Amygdala (tissue), 56 donors: ENCODE data around the gene TAGLN.

Source experiments
- DNase-seq, 56 donors: peaks; one replicate each; lab custom pipeline; 2025; lab: John Stamatoyannopoulos, UW

The TAGLN gene

GRCh38 chr11:117212697-117213355 is 13.7 kb downstream of the TAGLN start:
- no peak for DNase-seq

- DNase-seq: no peak
Observed at GRCh38 chr11:117214404-117215110, 15.4 kb downstream of the TAGLN start.

- DNase-seq: no peak
Observed at GRCh38 chr11:117217141-117218084, 18.2 kb downstream of the TAGLN start.

GRCh38 chr11:117218133-117218915 is 19.2 kb downstream of the TAGLN start:
- DNase-seq: peak in 1 of 56 donors; percentile 8

- DNase-seq: no peak
Observed at GRCh38 chr11:117219001-117219400, 19.8 kb downstream of the TAGLN start.

GRCh38 chr11:117219455-117219854 is 20.3 kb downstream of the TAGLN start:
- DNase-seq: no peak

GRCh38 chr11:117219995-117220394 is 20.8 kb downstream of the TAGLN start:
- DNase-seq: no peak

- DNase-seq: peak in 42 of 56 donors; percentile 26 to 83 (median 60)
Observed at GRCh38 chr11:117220568-117220967, 21.4 kb downstream of the TAGLN start.

GRCh38 chr11:117220999-117221774 is 22.0 kb downstream of the TAGLN start:
- peak in 7 of 56 donors; percentile 28 to 61 (median 41) for DNase-seq

- DNase-seq: peak in 1 of 56 donors; percentile 23
Observed at GRCh38 chr11:117221775-117222517, 22.8 kb downstream of the TAGLN start.

GRCh38 chr11:117222991-117223740 is 24.0 kb downstream of the TAGLN start:
- DNase-seq: no peak

GRCh38 chr11:117223741-117224689 is 24.8 kb downstream of the TAGLN start:
- DNase-seq: no peak

- no peak for DNase-seq
Observed at GRCh38 chr11:117225553-117226170, 26.5 kb downstream of the TAGLN start.

- peak in 28 of 56 donors; percentile 15 to 70 (median 34) for DNase-seq
Observed at GRCh38 chr11:117226388-117227385, 27.5 kb downstream of the TAGLN start.

GRCh38 chr11:117228091-117228490 is 28.9 kb downstream of the TAGLN start:
- no peak for DNase-seq
